HG03575 (cell line): Measurements from ENCODE around the gene PDE8A.

Experiments
- ATAC-seq: cut with Tn5 transposase; IDR thresholded peaks from one replicate; pipeline ENCODE4 v1.9.1; 2021; ENCODE audit not compliant: unreplicated experiment, insufficient number of reproducible peaks, low FRiP score; ENCODE audit errors: extremely low read depth

Gene PDE8A

DNA sequence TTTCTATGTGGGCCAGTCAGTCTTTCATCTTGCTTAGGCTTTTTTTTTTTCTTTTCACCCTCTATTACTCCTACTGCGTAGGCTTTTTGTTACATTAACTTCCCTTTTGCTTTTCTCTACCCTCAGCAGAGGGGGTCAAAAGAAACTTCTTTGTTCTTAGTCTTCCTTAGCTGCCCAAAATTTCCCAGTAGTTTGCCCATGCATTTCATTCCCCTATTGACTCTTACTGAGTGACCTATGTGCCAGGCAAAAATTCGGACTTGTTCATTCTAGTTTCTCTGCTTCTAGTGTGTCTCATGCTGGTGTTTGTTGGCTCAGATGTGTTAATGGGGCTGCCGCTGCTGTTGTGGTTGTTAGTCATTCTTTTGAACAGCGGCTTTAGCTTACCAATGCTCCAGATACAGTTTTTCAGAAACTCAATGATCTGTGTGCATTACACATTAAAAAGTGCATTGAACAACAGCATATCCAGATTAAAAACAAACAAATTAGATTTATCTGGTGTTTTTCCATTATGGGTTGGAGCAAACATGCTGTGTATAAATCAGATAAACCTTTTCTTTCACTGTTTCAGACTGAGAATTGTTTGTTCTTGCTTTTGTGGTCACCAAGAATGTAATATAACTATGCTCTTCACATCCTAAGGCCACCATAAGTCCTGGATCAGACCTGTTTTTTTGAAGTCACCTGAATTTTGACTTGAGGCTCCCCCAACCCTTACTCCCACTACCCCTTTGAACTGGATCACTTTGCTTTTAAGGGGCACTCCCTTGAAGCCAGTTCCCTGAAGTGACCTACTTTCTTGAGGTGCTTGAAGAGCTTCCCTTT is 43.1 kb downstream of the PDE8A start:
- ATAC-seq, result no peak

DNA sequence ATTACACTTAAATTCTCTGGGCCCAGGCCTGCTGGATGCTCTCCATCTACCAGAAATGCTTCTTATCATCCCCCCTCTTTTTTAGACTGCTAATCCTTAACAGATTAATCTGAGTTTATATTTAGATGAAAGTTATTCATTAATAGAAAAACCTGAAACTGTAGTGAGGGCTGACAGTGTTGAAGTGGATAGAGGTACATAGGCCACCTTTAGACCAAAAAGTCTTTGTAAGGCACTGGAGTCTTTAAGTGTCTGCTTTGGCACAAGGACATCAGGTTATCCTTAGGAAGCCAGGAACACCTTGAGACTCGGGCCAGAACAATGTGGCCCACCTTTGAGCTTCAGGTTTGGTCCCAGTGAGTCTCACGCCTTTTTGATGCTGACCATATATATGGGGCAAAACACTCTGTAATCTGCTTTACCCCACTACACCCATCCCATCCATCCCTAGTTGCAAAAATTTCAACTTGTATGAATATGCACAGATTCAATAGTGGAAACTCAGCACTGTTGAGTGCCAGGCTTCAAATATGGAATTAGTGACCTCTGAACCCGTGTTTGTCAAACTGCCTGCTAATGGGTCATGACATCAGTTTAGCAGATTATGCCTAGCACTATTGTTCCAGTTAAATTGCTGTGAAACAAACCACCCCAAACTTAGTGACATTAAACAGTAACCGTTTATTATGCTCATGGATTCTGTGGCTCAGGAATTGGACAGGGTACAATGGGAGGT is 44.0 kb downstream of the PDE8A start:
- ATAC-seq, result no peak

DNA sequence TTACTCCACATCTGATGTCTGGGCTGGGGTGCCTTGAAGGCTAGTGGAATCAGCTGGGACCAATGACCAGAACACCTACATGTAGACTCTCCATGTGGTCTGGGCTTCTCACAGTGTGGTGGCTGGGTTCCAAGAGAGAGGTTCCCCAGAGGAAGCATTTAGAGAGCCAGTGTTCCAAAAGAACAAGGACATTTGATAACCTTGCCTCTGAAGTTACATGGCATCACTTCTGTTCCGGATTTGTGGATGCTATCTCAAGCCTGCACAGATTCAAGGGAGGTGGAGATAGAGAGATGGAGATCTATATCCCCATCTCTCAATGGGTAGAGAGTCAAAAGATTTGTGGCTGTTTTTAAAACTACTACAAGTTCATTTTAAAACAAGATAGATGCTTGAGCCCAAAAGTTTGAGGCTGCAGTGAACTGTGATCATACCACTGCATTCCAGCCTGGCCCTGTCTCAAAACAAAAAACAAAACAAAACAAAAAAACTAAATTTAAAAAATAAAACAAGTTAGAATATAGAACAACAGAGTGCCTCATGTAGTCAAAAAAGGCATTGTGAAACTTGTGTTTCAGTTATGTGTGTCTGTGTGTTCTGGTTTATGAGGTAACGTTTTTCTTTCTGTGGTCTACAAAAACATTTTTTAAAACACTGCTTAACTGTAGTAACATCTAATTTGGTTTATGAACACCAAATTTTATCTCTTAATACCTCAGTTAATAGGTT is 44.8 kb downstream of the PDE8A start:
- no peak for ATAC-seq

DNA sequence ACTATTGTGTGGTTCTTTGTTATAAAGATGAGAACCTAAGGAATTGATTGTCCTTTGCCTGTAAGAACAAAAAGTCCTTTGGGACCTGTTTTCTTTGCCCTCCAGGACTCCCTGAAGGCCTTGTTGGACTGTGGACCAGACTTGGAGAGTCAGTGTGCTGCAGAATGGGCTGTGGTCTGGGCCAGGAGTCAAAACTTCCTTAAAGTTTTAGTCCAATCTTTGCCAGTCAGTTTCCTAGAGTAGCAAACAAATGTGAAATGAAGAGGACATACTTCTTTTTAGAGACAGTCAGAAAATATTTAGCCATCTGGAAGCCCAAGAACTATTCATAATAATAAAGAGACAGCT is 45.4 kb downstream of the PDE8A start:
- ATAC-seq, result no peak

DNA sequence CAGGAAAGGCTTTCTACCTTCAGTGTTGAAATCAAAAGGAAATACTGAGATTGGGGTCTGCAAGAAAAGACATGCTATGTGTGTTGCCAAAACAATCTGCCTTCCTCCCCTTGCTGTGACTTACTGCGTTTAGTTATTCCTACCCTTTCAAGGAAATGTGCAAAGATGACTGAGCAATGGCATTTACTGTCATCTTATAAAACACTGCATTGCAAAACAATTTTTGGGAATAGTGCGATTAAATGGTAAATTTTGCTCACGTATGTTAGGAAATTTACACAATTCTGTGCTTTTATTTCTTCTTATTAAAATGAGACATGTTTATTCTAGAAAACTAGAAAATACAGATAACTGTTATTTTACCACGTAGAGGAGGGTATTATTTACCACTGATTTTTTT is 45.8 kb downstream of the PDE8A start:
- ATAC-seq, result no peak

DNA sequence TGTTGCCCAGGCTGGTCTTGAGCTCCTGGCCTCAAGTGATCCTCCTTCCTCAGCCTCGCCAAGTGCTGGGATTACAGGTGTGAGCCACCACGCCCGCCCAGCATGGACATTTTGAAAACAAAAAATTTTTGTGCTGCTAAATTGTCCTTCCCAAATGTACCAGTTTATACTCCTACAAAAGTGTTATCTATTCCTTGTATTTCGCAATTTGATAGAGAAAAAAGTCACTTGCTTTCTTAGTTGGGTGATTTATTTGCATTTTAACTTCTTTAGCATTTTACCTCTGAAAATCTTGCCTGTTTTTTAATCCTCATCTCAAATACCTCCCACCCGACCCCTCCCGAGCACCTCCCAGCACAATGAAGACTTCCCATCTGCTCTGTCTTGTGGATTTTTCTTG is 46.8 kb downstream of the PDE8A start:
- ATAC-seq, result no peak

DNA sequence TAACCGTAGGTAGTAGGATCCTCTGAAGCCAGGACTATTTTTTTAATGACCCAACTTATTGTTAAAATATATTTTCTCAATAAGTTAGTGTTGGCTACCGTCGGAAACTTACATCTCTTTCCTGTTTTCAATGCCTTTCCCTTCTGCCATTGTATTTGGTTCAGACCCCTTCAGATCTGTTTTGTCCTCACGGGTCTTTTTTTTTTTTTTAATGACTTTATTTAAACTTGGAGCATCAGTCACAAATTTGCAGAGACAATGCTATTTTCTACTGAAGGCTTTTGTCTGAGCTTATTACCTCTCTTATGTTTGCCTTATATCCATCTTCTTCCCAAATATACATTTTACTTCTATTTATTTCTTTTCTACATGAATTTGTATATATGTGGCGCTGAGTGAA is 47.6 kb downstream of the PDE8A start:
- ATAC-seq, result no peak

DNA sequence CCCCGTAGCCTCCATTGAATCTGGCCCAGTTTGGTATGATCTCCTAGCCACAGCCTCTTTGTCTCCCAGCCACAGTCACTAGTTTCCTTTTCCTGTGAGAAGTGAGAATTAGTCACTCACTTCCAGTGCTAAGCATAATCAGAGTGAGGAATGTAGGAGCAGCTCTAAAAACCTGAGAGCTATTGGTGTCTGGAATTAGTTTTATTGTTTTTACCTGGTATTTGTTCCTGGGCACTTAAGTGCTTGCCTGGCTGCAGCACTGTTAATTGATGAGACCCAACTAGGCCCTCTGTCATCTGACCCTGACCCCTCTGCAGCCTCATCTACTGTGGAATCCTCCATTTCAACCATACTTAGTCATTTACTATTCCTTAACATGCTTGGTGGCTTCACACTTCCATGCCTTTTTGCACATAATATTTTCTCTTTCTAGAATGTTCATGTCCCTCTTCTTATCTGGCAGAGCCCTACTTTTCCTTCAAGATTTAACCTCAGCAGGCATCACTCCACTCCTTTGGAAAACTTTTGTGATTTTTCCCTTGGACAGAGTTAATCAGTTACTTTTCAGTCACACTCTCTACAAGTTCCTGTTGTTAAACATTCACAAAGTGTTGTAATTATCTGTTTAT is 48.8 kb downstream of the PDE8A start:
- ATAC-seq, result no peak

DNA sequence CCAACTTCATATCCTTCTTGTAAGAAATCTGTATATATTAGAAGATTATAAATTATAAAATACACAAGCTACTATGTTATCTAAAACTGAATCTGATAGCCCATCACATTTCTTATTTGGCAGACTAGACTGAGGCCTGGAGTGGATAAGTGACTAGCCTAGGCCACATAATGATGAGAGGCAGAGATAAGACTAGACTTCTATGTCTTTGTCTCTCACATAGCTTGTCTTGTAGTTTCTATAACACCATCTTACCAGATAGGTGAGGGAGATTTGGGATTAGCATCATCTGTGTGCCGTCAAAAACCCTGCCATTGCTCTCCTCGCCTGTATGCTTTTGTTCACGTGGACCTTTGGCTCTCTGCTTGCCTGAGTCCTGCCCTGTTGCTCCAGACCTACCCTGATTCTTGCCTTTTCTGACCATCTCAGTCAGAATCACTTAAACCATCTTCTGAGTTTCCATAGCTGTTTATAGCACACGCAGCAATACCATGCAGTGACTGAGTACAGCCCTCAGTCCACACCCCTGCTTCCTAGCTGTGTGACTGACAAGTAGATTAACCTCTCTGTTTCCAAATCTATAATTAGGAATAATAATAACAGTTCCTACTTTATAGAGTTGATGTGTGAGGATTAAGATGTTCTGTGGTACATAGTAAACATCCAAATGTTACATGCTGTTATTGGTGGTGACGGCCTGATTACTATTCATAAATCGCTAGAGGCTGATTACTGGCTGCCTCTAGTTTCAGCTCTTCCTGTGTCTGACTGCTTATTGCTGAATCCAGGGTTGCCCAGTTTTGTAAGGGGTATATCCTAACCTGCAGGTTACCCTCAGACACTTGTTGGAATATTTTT is 49.7 kb downstream of the PDE8A start:
- ATAC-seq, result no peak

DNA sequence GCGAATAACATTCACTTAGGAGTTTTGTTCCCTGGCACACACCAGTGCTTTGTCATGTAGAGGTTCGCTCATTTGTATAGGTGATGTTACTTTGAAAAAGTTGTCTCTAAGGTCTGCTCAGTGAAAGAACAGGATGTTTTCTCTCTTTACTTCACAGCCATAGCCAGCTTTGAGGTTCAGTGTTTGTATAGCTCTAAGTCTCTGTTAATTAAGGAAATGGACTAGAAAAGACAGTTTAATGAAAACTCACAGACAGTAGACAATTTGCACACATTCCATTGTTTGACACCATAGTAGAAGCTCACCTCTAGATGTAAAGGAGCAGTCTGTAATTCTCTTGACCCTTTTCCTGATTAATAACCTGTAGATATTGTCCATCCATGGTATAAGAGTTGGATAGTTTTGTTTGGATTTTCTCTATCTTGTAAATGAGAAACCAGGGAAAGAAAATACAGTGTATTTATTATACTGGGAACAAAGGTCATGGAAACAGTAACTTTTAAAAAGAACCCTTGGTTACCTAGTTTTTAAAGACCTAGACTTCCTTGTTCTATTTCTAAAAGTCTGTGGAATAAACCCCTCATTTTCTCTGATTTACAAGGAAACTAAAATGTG is 50.4 kb downstream of the PDE8A start:
- no peak for ATAC-seq

DNA sequence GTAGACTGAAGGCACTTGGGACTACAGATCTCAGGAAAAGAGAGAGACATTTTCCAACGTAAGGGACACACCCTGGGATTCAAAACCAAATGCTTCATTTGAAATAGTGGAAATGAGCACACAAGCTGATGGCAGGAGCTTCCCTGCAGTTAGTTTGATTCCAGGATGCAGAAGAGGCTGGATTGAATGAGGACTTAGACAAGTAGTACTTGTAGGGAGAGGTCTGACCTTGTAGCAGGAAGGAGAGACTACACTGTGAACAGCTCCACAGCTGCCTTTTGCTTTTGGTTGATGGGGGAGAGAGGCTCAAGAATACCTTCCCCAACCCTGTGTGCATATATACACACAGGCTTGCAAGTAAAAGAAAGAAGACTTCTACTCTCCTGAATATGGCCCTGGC is 51.5 kb downstream of the PDE8A start:
- no peak for ATAC-seq

DNA sequence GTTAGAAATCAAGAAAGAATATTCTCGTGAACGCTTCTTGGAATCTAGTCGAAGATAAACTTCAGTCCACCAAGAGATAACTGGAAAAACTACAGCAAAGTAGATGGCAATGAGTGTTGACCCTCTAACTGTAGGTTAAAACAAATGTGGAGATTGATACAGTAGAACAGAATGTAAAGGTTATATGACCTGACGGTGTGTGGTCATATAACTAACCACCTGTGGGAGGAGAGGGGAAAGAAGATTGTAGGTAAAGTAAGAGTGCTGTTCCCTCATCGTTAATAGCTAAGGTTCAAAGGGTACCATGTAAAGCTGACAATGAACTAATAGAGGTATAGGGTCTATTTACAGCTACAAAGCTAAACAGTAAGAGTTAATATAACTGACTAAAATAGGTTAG is 52.6 kb downstream of the PDE8A start:
- no peak for ATAC-seq

DNA sequence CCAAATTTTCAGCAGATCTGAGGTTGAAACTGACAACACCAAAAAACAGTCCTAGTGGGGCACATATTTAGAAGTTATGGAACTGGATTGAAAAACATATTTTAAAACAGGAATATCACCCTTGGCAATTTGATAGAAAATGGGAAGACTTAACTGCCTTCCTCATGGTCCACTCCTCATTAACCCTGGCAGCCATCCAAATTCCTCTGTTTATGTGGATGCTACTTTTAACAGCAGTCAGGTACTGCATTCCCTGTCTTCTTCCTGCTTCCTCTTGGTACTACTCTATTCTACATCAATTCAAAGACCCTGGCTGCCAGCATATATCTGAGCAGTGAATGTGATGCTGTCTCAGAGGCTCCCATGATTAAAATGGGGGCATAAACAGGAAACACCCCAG is 54.3 kb downstream of the PDE8A start:
- no peak for ATAC-seq

DNA sequence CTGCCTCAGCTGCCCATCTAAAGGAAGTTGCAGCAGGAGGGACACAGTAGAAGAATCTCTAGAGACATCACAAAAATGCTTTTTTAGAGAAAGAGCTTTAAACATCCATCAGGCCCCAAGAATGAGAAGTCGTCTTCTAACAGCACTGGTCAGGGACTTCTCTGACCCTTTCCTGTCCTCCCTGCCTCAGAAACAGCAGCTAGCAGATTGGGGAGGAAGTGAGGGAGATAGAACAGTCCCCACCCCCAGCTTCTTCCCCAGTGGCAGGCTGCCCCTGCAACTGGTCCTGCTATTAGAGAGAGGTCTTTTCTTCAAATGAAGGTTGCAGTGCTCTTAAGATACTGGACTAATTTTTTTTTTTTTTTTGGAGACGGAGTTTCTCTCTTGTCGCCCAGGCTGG is 55.1 kb downstream of the PDE8A start:
- no peak for ATAC-seq

DNA sequence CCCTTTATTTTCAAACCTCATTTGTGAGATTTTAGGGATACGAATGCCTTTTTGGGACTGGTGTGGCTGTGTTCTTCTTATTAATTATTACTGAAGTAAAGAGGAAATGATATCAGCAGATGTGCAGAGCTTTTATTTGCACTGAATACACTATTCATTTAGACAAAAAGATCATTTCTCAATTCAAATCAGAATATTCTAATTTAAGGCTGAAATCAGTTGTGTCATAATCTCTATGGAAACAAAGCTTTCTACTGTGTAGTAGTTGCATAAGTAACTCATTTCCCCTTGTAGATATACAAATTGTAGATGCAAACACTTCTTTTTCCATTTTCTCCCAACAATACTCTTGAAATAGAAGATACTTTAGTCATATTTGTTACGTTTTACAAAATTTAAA is 56.0 kb downstream of the PDE8A start:
- ATAC-seq, result no peak

DNA sequence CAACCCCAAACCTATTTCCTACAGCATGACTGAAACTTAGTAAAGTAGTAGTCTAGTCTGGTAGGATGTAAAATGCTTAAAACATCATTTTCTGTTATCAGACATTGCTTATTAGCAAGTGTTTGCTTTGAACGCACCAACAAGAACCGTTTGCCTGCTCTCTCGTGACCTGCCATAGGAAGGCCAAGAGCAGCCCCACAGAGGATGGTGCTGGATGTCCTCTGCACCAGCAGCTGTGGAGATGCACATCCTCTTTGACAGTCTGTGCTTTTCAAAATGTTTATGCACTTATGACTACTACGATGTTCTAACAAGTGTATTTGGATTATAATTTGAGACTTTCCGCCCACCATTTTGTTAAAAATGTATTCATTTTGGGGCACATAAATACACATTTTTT is 59.6 kb downstream of the PDE8A start:
- no peak for ATAC-seq

DNA sequence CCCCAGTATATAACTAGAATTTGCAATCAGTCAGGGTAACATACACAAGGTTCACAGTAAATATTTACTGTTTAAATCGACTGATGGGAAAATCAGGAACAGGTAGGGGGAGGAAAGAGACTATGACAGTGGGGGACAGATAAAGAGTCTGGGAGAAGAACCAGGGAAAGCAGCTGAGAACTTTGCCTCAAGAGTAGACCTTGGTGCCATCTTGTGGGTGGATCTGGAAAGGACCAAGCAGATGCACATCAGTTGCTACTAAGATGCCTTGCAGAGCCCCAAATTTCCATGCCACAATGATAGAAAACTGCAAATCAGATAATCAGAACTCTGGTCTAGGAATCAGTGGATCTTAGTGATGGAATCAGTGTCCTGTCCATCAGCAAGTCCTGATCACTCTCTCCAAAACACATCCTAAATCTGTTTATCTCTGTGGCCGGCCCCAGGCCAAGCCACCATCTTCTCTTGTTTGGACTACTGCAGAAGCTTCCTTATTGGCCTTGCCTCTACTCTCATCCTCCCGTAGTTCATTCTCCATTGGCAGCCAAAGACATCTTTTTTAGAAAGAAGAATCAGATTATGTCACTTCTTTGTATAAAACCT is 62.7 kb downstream of the PDE8A start:
- ATAC-seq, result no peak

DNA sequence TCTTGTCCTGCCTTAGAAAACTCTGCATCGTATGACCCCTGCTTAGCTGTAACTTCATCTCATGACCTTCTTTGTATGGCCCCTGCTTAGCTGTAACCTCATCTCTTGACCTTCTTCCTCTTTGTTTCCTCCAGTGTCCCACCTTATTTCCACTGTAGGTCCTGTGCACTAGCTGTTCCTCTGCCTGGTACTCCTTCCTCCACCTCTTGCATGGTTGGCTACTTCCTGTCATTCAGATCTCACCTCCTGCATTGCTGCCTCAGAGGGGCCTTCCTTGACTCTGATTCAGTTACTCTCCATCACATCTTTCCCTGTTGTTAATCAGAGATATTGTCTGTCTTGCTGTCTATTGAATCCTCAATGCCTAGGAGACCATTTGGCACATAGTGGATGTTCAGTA is 63.2 kb downstream of the PDE8A start:
- ATAC-seq, result no peak
